ENCODE data around the gene SLC26A9. TPM values are rescaled to one million over a fixed set of nuclear protein-coding genes. Genes with fewer than 3 reads are reported as not detected.

Gene SLC26A9
- total RNA-seq, 1 experiment from 2014 or later = 1.0 TPM

DNA sequence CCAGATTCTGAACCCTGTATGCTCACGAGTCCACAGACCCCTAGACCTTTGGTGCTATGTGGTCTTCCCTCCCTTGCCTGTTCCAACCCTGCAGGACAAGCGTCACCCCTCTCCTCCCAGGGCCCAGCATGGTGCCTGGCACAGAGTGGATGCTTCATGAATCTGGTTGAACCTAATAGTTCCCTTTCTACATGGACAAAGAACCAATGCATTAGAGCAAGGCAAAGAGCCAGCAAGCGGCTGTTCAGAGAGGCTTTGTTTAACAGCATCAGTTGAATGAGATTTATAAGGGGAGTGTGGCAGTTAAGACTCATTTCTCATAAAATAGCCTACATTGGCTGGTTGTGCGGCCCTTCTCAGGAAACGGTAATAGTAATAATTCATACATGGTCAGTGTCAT is 14.9 kb downstream of the SLC26A9 start:
- POLR2A ChIA-PET (ENCODE audit: unreplicated experiment) = no interaction called here
- Histone ChIP-seq H3F3A (ENCODE audit: insufficient read depth, low read depth) (peaks cover 14% of the 10 kb centered on the region), H3K79me2 (ENCODE audit: low read depth) (no peaks in the 10 kb centered on the region), H2AFZ (no peak overlapping the region), H3K4me3 (no peak overlapping the region), H3K27me3 (ENCODE audit: insufficient read depth, low read depth) (no peaks in the 10 kb centered on the region), H3K36me3 (ENCODE audit: low read depth) (no peaks in the 10 kb centered on the region), H3K27ac (no peak overlapping the region), H3K4me2 (no peak overlapping the region), H3K4me1 (replicated peaks; ENCODE audit: insufficient read depth) (peaks cover 23% of the 10 kb centered on the region), H3K9me2 (ENCODE audit: insufficient read depth) (0 out of 2 replicates have a peak, but pooled peaks cover 5% of the 10 kb centered on the region), H4K20me1 (ENCODE audit: insufficient read depth) (no peaks in the 10 kb centered on the region), H3K9me3 (ENCODE audit: insufficient read depth, low read depth) (no peaks in the 10 kb centered on the region)
- intact Hi-C loops (cut with micrococcal nuclease; ENCODE audit: unreplicated experiment) = no loop called here
- DNase-seq = no peak
- CTCF ChIA-PET = no interaction called here
- TF ChIP-seq, protein P1, sequence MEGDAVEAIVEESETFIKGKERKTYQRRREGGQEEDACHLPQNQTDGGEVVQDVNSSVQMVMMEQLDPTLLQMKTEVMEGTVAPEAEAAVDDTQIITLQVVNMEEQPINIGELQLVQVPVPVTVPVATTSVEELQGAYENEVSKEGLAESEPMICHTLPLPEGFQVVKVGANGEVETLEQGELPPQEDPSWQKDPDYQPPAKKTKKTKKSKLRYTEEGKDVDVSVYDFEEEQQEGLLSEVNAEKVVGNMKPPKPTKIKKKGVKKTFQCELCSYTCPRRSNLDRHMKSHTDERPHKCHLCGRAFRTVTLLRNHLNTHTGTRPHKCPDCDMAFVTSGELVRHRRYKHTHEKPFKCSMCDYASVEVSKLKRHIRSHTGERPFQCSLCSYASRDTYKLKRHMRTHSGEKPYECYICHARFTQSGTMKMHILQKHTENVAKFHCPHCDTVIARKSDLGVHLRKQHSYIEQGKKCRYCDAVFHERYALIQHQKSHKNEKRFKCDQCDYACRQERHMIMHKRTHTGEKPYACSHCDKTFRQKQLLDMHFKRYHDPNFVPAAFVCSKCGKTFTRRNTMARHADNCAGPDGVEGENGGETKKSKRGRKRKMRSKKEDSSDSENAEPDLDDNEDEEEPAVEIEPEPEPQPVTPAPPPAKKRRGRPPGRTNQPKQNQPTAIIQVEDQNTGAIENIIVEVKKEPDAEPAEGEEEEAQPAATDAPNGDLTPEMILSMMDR (conservative IDR thresholded peaks at IDR 0.05) = no peak
- no peak for TF ChIP-seq EZH2 (IDR thresholded peaks at IDR 0.05; ENCODE audit: low read depth)
- no TSS peak for BruUV-seq (replicated peaks)

DNA sequence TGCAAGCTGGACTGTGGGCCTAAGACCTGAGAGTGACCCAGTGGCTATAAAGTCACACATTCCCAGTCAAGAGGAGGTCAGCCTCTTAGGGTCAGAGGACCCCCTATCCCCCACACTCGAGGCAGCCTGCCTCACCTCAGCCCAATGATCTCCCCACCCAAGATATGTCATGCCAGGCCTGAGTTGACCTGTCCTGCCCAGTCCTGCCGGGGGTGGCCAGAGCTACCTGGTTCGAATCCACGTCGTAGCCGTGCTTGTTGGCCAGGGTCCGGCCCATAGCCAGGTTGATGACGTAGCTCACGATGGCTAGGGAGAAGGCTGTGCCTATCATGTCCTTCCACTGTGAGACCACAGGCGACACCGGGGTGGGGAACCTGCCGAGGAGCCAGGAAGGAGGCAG is 15.6 kb downstream of the SLC26A9 start:
- Histone ChIP-seq H4K20me1 (ENCODE audit: insufficient read depth) (no peaks in the 10 kb centered on the region), H3K79me2 (ENCODE audit: low read depth) (no peaks in the 10 kb centered on the region), H3F3A (ENCODE audit: insufficient read depth, low read depth) (peaks cover 8% of the 10 kb centered on the region; the same call in 1 of the 2 replicates), H3K27me3 (ENCODE audit: insufficient read depth, low read depth) (no peaks in the 10 kb centered on the region), H3K9me2 (ENCODE audit: insufficient read depth) (no peaks in the 10 kb centered on the region), H2AFZ (no peak overlapping the region), H3K27ac (no peak overlapping the region), H3K36me3 (ENCODE audit: low read depth) (no peaks in the 10 kb centered on the region), H3K4me2 (no peak overlapping the region), H3K9me3 (ENCODE audit: insufficient read depth, low read depth) (no peaks in the 10 kb centered on the region), H3K4me1 (replicated peaks; ENCODE audit: insufficient read depth) (peaks cover 17% of the 10 kb centered on the region), H3K4me3 (no peak overlapping the region)
- TF ChIP-seq, protein P1 (conservative IDR thresholded peaks at IDR 0.05) = no peak
- no peak for TF ChIP-seq EZH2 (IDR thresholded peaks at IDR 0.05; ENCODE audit: low read depth)
- ChIA-PET CTCF (no interaction called here), POLR2A (ENCODE audit: unreplicated experiment) (no interaction called here)
- intact Hi-C loops (cut with micrococcal nuclease; ENCODE audit: unreplicated experiment) = no loop called here
- no TSS peak for BruUV-seq (replicated peaks)
- no peak for DNase-seq

DNA sequence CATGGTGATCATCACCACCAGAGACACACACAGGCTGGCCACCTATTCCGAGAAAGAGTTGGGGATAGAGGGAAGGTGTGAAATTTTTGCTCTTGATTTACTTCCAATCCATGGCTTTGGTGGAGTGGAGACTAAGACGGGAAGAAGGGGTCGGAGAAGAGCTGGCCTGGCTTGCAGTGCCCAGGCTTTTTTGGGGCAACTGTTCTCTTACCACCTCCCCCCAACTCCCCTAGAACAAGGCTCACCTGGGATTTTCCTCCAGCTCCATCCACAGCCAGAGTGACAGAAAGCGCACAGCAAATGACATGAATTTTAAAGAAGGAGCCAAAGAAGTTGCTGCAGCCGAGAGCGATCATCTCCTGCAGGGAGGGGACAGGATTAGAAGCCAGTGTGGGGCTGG is 16.0 kb downstream of the SLC26A9 start:
- TF ChIP-seq, protein P1 (conservative IDR thresholded peaks at IDR 0.05) = no peak
- no peak for TF ChIP-seq EZH2 (IDR thresholded peaks at IDR 0.05; ENCODE audit: low read depth)
- Histone ChIP-seq H3K4me3 (no peak overlapping the region), H3K9me3 (ENCODE audit: insufficient read depth, low read depth) (no peaks in the 10 kb centered on the region), H3K27me3 (ENCODE audit: insufficient read depth, low read depth) (no peaks in the 10 kb centered on the region), H3K4me1 (replicated peaks; ENCODE audit: insufficient read depth) (peaks cover 13% of the 10 kb centered on the region), H3K9me2 (ENCODE audit: insufficient read depth) (no peaks in the 10 kb centered on the region), H4K20me1 (ENCODE audit: insufficient read depth) (no peaks in the 10 kb centered on the region), H3K79me2 (ENCODE audit: low read depth) (no peaks in the 10 kb centered on the region), H3K4me2 (no peak overlapping the region), H3K27ac (no peak overlapping the region), H3F3A (ENCODE audit: insufficient read depth, low read depth) (peaks cover 3% of the 10 kb centered on the region; the same call in 1 of the 2 replicates), H2AFZ (no peak overlapping the region), H3K36me3 (ENCODE audit: low read depth) (no peaks in the 10 kb centered on the region)
- BruUV-seq (replicated peaks) = no TSS peak
- no peak for DNase-seq
- intact Hi-C loops (cut with micrococcal nuclease; ENCODE audit: unreplicated experiment) = no loop called here
- ChIA-PET POLR2A (ENCODE audit: unreplicated experiment) (no interaction called here), CTCF (no interaction called here)
